Right atrium auricular region (tissue), 2 donors: ENCODE measurements around the gene FBLIM1. TPM values are rescaled to one million over a fixed set of nuclear protein-coding genes. Genes with fewer than 3 reads are reported as not detected.

Experiments
- DNase-seq: peaks from one replicate; pipeline ENCODE4 v3.0.0-alpha.2; 2019; ENCODE audit warnings: low spot score
- H3K27ac ChIP-seq, 2 donors: fragments of 200-600 bp; sonication (generic); 1 replicate in 1 of 2; 2 replicates in 1 of 2; pipeline ENCODE4 v1.5.1; 2016 to 2019
- H3K27me3 ChIP-seq, 2 donors: fragments of 200-600 bp; sonication (generic); one replicate each; pipeline versions ENCODE4 v1.5.1 to v1.6.0; 2017 to 2019
- H3K36me3 ChIP-seq: fragments of 200-600 bp; sonication (generic); one replicate; pipeline ENCODE4 v1.5.1; 2016
- H3K4me1 ChIP-seq, 2 donors: fragments of 200-600 bp; sonication (generic); one replicate each; pipeline versions ENCODE4 v1.5.1 to v1.6.0; 2017 to 2019
- H3K4me3 ChIP-seq, 2 donors: fragments of 200-600 bp; sonication (generic); 1 replicate in 1 of 2; 2 replicates in 1 of 2; pipeline ENCODE4 v1.5.1; 2017 to 2019; ENCODE audit warnings: mild to moderate bottlenecking in 1 of 2, moderate library complexity in 1 of 2
- H3K9me3 ChIP-seq, 2 donors: fragments of 200-600 bp; sonication (generic); one replicate each; pipeline ENCODE4 v1.5.1; 2019
- CTCF ChIP-seq, 2 donors: fragments of 200-600 bp; sonication (generic); IDR thresholded peaks; one replicate each; pipeline ENCODE4 v1.5.1; 2019; ENCODE audit warnings: antibody characterized with exemption in 2 of 2
- total RNA-seq, 2 donors: library from RNA; depleted of rRNA; stranded (reverse); fragments of >200 nt; gene quantifications; one replicate each; pipeline ENCODE4 v1.1.0, GENCODE V29; 2016

The FBLIM1 gene
- total RNA-seq, 2 donors from 2014 or later = 66.6 to 124 TPM

- Histone ChIP-seq H3K27ac (no peak overlapping the region), H3K4me1 (peaks cover 0 to 32% of the 10 kb centered on the region in 2 donors), H3K36me3 (peaks cover 75% of the 10 kb centered on the region), H3K27me3 (no peaks in the 10 kb centered on the region), H3K9me3 (no peaks in the 10 kb centered on the region), H3K4me3 (no peak overlapping the region)
- no peak for DNase-seq
- no peak for TF ChIP-seq CTCF (IDR thresholded peaks at IDR 0.05)
These were observed 25.9 kb upstream of the FBLIM1 start for GRCh38 chr1:15732686-15733081.

- Histone ChIP-seq H3K9me3 (no peaks in the 10 kb centered on the region), H3K27me3 (no peaks in the 10 kb centered on the region), H3K4me3 (no peak overlapping the region), H3K36me3 (peaks cover 69% of the 10 kb centered on the region), H3K27ac (no peak overlapping the region), H3K4me1 (peaks cover 0 to 34% of the 10 kb centered on the region in 2 donors)
- no peak for TF ChIP-seq CTCF (IDR thresholded peaks at IDR 0.05)
- DNase-seq = no peak
These were observed 25.3 kb upstream of the FBLIM1 start for GRCh38 chr1:15733218-15733725.

GRCh38 chr1:15733726-15734226 is 24.8 kb upstream of the FBLIM1 start:
- TF ChIP-seq CTCF (IDR thresholded peaks at IDR 0.05) = no peak
- Histone ChIP-seq H3K4me1 (peaks cover 0 to 34% of the 10 kb centered on the region in 2 donors), H3K27me3 (no peaks in the 10 kb centered on the region), H3K36me3 (peaks cover 64% of the 10 kb centered on the region), H3K27ac (no peak overlapping the region), H3K4me3 (no peak overlapping the region), H3K9me3 (no peaks in the 10 kb centered on the region)
- DNase-seq = no peak

GRCh38 chr1:15734296-15734695 is 24.3 kb upstream of the FBLIM1 start:
- Histone ChIP-seq H3K9me3 (no peaks in the 10 kb centered on the region), H3K27ac (no peak overlapping the region), H3K27me3 (no peaks in the 10 kb centered on the region), H3K4me3 (no peak overlapping the region), H3K36me3 (peaks cover 59% of the 10 kb centered on the region), H3K4me1 (peaks cover 0 to 34% of the 10 kb centered on the region in 2 donors)
- TF ChIP-seq CTCF (IDR thresholded peaks at IDR 0.05) = no peak
- no peak for DNase-seq

- no peaks in the 10 kb centered on the region for H3K27me3 ChIP-seq
- H3K4me3 ChIP-seq = no peak overlapping the region
- no peaks in the 10 kb centered on the region for H3K9me3 ChIP-seq
- no peak for TF ChIP-seq CTCF (IDR thresholded peaks at IDR 0.05)
- peaks cover 53% of the 10 kb centered on the region for H3K36me3 ChIP-seq
- peaks cover 0 to 34% of the 10 kb centered on the region in 2 donors for H3K4me1 ChIP-seq
- H3K27ac ChIP-seq = peak overlapping the region; percentile 76 to 94
- DNase-seq = no peak
These were observed 23.7 kb upstream of the FBLIM1 start for GRCh38 chr1:15734901-15735300.
